Effector CD4-positive, alpha-beta T cell (primary cell): Measurements from ENCODE around the gene FAM13B.
A peak's percentile ranks its signal among the peaks of the same experiment; 100 is the strongest.
"Not testable (repeated sequence)": the region's sequence is repeated elsewhere in the genome, so short reads cannot be mapped to it uniquely, and the experiment has no call there.

Experiments used
- DNase-seq: peaks from one replicate; pipeline ENCODE4 v3.0.0-alpha.2; 2020
- total RNA-seq: gene quantifications from one replicate; lab custom pipeline; 2026; lab: John Stamatoyannopoulos, UW

Gene FAM13B
- total RNA-seq: 113 reads per million, percentile 85 among the genes with 10 or more reads in this experiment

DNA sequence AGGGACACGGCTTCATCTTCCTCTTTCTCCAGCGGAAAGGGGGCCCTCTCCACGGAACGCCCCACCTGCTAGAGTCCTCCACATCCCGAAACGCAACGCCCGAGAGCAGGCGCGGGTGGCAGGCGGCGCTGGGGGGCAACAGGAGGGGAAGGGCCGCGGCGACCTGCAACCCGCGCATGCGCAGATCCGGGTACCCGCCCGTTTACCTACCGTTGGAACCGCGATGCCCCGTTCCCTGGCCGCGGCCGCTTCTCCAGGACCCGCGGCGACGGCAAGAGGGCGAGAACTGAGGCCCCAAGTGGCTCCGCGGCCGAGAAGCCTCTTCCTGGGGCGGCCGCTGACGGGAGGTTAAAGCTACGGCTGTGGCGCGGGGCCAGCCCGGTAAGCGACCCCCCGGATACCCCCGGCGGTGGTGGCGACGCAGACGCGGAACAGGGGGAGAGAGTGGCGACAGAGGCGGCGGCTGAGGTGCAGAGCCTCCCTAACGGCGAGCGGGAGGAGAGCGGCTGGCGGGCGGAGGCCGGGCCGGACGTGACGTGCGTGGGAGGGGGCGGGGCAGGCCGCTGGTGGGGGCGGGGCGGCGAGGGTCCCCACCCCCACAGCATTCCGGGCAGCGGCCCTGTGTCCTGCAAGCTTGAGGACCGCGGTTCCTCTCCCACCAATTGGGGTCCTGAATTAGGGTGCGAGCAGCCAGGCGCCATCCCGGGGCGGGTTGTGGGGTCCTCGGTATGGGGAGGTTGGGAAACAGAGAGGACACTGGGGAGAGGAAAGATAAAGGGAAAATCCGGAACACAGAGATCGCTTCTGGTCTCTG is at the start of gene FAM13B:
Gene FAM13B, minus strand, starts transcription at position 508 of the 814 bp plus-strand sequence. CDS start 13,968 bp downstream, outside the sequence.
- DNase-seq: peak; percentile 74

DNA sequence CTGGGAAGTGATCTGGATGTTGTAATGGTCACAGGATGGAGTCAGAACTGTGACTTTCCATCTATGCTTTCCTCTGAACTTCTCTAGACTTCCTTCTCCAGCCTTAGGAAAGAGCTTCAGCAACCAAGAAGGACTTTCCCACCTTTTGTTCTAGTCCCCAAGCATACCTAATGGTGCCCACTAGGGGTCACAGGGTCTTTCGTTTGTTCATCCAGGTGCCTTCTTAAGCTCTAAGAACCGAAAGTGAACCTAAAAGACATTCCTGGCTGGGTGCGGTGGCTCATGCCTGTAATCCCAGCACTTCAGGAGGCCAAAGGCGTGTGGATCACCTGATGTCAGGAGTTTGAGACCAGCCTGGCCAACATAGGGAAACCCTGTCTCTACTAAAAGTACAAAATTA is 49.2 kb upstream of the FAM13B start:
- no peak for DNase-seq

DNA sequence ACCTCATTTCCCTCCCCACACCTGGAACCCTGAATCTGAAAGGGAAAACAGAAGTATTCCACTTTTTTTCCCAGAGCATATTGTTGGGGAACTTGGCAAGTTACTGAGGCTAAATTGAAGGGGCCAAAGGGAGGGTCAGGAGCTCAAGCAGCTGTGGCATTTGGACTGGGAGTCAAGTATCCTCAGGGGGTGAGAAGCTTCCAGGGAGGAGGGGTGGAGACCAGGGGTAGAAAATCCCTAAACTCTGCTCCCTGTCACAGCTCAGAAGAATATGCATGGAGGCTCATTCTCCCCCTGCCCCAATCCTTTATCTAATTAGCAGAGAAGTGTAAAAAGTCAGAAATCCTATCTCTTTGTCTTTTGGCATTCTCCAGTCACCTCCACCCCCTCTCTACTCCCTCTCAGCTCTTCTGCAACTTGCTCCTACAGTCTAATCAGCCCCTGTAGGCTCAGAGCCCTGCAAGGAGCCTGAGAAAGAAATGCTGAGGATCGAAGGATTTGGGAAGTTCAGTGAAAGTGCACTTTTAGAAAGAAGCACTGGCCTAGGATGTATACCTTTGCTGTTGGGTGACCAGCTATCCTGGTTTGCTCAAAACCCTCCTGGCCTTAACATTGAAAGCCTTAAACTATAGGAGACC is 45.2 kb upstream of the FAM13B start:
- no peak for DNase-seq

DNA sequence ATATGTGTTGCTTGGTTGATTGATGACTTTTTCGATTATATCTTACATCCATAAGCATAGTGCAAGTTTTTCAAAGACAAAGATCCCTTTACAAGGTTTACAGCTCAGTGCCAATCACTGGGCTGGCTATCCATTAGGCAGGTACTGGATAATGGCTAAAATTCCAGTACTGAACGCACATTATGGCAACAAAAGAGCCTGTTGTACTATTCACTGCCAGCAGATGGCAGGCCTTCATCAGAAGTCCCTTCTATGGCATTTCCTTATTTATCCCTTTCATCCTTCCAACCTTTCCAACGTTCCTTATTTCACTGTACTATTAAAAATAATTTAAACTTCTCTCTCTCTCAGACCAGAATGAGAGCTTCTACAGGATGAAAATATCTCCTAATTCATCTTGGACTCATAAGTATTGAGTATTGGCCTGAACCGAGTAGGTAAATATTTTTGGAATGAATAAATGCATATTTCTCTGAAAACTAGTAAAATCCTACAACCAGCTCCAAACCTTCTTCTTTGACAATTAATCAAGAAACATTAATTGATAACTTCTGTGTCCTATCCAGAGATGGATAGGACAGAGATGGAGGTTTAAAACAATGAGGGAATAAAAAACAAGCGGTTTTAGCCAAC is 44.3 kb upstream of the FAM13B start:
- peak; percentile 44 for DNase-seq

DNA sequence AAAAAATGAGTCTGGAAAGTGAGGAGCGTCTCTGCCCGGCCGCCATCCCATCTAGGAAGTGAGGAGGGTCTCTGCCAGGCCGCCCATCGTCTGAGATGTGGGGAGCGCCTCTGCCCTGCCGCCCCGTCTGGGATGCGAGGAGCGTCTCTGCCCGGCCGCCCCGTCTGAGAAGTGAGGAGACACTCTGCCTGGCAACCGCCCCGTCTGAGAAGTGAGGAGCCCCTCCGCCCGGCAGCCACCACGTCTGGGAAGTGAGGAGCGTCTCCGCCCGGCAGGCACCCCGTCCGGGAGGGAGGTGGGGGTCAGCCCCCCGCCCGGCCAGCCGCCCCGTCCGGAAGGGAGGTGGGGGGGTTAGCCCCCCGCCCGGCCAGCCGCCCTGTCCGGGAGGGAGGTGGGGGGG is 37.1 kb upstream of the FAM13B start:
- not testable (repeated sequence) for DNase-seq

DNA sequence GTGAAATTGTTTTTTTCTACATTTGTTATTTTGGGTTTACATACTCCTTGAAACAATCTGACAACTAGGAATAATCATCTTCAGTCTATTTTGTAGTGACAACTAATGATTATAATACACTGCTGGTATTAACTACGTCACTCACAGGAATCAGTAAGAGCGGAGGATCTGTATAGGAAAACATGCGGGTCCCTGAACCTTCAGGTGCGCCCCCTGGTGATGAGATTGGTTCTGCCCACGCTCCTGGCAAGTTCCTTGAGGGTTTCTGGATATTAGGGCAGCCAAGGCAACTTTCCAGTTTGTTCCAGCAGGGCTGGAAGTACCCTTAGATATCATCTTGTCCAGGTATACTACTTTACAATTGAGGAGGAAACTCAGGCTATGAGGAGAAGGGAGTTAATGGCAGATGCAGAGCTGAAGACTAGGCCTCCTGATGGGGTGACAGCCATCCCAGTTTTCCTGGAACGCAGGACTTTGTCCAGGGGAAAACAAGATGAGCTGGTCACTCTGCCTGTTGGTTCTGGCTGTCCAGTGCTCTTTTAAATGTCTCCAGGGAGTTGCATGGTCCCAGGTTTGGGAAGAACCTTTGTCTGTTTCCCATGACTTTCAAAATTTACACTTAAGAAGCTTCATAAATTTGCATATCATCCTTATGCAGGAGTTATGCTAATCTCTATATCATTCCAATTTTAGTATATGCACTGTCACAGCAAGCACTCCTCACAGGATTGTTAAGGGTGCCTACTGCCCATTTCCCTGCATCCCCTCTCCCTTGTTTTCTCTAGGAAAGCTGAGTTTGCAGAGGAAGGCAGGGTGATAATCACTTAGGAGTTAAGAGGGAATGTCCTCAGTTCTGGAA is 36.1 kb upstream of the FAM13B start:
- DNase-seq: peak; percentile 61

DNA sequence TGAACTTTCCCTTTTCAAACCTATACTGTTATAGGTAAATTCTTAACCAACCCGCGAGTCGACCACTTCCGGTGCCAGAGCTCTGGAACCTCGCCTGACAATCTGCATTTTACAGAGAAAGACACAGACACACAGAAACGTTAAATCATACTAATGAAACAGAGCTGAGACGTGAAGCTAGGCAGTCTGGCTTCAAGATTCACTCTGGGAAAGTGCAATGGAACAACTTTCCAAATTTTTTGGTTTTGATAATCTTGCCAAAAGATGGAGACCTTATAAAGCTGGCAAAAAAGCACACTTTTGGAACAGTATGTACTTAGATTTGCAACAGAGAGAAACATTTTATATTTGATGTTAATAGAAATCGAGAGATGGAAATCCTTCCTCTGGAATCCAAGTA is 35.1 kb upstream of the FAM13B start:
- no peak for DNase-seq

DNA sequence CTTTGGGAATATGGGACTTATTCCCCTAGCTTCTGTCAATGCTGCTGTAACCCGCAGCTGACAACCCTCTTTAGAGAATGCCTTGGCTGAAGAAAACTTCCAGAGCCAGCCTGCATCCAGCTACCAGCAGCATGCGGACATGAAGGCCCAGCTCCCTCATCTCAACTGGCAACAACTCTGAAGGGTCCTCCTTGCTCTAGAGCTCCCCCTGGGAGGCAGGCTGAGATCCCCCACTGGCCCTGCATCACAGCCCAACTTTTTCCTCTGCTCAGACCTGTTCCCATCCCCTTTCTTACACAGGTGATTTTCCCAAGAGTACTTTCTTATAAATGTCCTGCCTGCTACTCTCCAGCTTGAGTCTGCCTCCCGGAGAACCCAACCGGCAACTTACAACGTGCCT is 32.2 kb upstream of the FAM13B start:
- no peak for DNase-seq

DNA sequence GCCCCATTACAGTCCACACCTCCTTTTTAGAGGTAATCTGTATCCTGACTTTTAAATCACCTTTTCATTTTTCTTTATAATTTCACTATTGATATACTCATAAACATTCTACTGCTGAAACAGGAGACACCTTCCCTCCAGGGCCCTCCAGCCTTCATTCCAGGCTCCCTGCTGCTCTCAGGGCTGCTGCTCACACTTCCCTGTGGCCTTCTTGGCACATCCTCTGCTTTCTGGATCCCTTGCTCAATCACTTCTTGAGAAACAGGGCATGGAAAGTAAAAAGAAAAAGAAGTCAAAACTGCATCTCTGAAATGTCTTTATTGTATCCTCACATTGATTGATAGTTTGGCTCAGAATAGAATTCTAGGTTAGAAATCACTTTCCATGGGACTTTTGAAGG is 31.6 kb upstream of the FAM13B start:
- no peak for DNase-seq

DNA sequence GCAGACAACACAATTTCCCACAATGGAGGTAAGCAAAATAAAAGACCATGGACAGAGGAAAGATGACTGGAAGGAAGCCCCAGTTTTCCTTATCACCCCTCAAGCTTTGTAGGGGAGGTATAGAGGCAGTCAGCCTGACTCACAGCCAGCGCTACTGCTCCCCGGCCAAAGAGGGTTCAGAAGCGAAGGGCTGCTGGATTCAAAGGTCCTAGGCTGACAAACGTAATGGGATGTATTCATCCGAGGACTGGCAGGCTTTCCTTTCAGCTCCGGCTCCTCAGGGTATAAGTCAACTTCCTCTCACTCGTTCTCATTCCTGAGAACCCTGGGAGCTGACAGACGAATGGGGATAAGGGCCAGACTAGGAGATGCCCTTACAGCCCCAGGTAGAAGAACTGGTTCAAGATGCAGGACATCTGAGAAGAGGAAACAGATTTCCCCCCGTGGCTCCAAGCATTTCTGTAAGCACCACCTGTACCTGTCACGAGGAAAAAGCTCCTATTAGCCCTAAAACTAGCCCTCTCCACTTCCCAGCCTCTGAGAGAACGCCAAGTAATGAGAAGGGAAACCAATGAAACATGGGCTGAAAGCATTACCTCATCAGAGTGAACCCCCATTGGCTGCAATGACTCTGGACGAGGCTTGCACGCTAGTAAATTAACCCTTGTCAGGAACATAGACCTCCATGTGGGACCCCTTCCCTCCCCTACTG is 22.1 kb upstream of the FAM13B start:
- no peak for DNase-seq

DNA sequence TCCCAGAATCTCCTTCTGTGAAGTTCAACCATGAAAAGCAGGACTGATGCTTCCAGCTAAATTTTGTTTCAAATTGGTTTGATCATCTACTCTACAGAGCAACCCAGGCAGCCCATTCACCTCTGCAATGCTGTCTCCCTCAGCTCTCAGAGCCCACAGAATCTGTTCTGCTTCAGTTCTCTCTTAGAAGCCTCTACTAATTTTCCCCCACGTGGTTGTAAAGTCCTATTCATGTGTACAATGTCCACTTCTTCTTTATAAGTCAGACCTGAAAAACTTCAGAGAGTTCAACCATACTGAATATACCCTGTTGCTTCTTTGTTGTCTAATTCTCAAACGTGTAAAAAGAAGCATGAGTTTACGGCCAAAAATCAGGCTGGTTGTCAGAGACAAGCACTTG is 21.3 kb upstream of the FAM13B start:
- no peak for DNase-seq

DNA sequence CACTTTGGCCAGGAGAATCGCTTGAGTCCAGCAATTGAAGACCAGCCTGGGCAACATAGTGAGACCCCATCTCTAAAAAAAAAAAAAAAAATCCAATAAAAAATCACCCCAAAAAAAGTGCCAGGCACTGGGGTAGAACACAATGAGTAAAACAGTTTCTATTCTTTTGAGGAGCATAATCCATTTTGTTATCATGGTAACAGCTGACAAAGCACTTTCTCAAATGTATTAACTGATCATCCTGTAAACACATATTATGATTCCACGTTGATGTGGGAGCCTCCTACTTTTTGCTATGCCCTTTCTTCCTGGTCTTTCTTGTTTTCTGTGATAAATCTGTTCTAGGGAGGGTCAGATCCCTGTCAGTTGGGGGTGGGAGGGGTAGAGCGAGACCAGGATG is 20.7 kb upstream of the FAM13B start:
- DNase-seq: no peak

DNA sequence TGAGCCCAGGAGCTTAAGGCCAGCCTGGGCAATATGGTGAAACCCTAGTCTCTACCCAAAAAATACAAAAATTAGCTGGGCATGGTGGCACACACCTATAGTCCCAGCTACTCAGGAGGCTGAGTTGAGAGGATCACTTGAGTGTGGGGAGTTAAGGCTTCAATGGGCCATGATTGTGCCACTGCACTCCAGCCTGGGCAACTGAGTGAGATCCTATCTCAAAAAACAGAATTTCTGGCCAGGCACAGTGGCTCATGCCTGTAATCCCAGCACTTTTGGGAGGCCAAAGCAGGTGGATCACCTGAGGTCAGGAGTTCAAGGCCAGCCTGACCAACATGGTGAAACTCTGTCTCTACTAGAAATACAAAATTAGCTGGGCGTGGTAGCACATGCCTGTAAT is 19.8 kb upstream of the FAM13B start:
- DNase-seq: not testable (repeated sequence)

DNA sequence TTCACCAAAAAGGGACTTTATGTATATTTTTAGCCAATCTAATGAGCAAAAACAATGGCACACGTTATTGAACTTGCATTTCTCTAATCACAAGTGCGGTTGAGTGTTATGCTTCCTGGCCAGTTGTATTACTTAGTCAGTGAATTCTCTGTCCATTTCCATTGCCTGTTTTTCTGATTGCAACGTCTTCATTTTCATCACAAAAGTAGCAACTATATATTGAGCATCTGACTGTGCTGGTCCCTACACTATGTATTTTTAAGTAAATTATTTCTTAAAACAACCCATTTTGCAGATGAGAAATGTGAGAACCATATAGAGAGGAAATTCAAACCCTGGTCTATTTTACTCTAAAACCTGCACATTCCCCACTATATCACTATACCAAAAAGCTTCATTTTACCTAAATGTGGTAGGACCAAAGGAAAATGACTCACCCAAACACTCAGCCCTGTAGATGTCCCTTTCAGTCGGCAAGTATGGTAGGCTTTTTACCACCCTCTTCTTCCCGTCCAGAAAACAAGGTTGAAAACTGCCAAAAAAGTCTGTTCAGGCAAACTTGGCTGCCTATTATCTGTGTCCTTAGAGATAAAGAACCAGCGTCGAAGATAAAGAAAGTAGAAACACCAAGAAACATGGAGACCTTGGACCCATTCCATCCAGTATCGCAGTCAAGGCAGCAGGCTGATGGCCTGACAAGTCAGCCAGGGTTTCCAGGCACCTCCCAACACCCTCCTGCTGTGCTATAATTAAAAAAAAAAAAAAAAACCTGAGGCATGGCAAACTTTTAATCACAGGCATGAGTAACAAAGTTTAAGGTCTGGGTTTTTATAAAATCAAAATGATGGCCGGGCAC is 18.8 kb upstream of the FAM13B start:
- no peak for DNase-seq

DNA sequence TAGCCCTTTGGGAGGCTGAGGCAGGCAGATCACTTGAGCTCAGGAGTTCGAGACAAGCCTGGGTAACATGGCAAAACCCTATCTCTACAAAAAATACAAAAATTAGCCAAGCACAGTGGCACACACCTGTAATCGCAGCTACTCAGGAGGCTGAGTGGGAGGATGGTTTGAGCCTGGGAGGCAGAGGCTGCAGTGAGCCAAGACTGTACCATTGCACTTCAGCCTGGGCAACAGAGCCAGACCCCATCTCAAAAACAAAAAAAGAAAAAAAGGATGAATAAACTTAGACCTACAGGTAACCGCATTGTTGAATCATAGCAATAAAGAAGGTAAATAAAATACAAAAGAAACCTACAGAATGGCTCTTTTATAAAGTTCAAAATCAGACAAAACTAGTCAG is 12.4 kb upstream of the FAM13B start:
- DNase-seq: not testable (repeated sequence)

DNA sequence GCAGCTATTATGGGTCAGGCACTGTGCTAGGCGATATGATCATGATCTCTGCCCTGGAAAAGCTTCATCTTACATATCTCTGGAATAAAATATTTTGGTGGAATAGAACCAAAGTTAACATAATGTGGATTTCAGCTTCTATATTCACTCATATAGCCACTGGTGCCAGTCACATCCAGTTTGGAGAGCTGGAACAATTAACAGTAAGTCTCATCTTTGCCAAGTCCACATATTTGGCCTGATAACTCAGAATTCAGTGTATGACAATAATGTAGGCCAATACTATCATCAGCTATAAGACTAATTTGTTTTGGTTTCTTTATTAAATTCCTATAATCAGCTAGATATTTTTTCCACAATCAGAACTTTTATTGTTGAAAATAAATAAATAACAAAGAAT is 5.9 kb upstream of the FAM13B start:
- DNase-seq: no peak

DNA sequence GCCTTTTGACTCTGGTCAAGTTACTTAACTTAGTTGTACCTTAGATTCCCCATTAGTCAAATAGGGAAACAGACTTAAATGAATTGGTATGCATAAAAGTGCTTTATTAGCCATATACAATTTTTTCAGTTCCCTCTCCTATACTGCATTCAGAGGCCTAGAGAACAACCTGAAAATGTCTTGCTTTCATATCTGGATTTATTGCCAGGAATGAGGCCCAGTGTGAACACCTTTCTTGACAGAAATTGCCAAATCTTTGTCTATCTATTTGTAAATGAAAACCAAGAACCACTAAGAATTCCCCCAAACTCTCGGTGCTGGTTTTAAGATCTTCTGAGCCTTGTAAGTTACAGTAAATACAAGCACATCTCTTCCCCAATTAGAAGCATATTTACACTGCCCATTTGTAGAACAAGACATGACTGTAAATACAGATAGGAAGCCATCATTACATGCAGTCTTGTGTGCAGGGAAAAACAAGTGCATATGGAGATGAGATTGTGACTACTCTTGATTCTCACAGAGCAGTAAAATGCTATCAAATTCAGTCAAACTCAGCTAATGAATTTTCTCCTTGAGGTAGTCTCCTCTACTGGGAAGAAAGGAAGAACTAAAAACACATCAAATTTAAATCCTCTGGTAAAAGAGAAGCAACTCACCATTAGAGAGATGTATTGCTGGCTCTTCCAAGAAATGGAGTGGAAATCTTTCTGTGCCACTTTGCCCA is 5.2 kb upstream of the FAM13B start:
- no peak for DNase-seq

DNA sequence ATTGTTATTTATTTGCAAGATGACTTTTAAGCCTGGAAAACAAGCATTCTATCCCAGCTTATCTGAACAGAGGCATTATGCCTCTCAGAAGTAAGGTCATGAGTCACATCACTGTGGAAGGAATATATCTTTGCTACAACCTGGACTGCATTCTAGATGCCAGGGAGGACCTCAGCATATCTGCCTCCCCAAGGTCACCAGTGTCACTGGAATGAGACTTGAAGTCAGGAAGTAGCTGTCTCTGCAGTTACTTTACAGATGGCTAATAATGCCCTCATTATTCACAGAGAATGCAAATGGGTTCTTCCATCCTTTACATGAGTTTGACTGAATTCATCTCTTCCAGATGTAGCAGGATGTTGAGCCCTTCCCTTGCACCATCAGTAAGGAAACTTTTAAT is 4.4 kb upstream of the FAM13B start:
- DNase-seq: no peak

DNA sequence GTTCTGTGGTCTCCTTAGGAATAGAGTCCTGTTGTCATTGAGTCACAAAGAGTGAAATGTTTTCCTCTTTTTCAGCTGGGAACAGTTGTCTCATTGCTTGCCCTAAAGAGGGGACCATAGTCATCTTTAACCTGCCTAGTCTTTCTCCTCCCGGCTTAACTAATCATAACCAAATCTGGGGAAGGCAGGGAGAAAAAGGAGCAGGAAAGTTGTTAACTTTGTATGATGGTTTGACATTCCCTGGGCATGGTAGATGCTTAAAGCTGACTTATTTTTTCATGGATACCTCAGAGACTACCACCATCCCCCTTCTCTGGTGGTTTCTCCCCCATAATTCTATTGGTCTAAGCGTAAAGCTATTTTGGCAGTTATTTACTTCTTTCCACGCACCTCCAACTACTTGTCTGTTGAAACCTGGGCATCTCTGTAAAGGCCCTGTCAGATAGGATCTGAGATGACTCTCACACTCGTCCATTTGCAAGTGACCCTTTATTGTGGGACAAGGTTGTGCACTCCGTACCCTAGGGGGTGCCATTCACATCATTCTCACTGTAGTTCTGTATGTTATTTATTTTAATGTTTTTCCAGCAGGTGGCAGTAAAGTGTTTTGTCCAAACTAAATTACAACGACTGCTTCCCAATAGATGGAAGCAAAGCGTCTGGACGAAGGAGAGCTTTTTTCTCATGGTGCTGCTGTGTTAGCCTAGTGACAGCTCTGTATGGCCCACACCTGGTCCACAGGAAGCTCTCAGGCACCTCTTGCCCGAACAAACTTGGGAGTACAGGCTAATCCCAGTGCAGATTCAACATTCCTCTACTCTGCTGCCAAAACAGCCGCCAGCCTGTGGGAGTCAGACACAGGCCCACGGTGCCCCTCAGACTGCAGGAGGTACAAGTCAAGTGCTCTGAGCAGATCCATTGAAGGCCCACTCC is 3.0 kb upstream of the FAM13B start:
- peak; percentile 52 for DNase-seq
